Thyroid gland (tissue), 4 donors: ENCODE measurements around the gene DISC1.

ENCODE experiments used
- POLR2A ChIP-seq, 2 donors: fragments of 450-650 bp; IDR thresholded peaks; one replicate each; pipeline ENCODE4 v1.6.1; 2017; ENCODE audit warnings: antibody characterized with exemption in 2 of 2, mild to moderate bottlenecking in 2 of 2, moderate library complexity in 1 of 2
- TF ChIP-seq, protein P1 (sequence below), 6 experiments: fragments of 200-600 bp in 3 of 6; fragments of 450-650 bp in 3 of 6; sonication (generic) in 3 of 6; IDR thresholded peaks; one replicate each; pipeline ENCODE4 v1.5.1; 2016 to 2019; ENCODE audit warnings: antibody characterized with exemption in 6 of 6, mild to moderate bottlenecking in 2 of 6, inconsistent platforms in 1 of 6, moderate library complexity in 1 of 6

DNA sequence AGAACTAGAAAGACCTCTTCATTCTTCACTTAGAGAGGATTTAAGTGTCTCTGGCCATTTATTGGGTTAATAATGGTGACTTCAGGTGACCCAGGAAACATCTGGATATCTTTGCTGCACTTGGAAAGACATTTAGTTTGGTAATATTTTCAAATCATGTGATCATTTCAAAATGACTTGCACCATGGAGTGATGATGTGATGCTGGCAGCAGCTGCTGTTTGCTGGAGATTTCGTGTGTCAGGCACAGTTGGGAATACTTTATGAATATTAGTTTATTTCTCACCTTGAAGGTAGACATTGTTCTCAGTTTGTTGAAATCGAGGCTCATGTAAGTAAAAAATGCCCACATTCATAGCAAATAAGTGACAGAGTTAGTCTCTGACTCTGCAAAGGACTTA, 236.0 kb downstream of the DISC1 start:
- TF ChIP-seq, protein P1, sequence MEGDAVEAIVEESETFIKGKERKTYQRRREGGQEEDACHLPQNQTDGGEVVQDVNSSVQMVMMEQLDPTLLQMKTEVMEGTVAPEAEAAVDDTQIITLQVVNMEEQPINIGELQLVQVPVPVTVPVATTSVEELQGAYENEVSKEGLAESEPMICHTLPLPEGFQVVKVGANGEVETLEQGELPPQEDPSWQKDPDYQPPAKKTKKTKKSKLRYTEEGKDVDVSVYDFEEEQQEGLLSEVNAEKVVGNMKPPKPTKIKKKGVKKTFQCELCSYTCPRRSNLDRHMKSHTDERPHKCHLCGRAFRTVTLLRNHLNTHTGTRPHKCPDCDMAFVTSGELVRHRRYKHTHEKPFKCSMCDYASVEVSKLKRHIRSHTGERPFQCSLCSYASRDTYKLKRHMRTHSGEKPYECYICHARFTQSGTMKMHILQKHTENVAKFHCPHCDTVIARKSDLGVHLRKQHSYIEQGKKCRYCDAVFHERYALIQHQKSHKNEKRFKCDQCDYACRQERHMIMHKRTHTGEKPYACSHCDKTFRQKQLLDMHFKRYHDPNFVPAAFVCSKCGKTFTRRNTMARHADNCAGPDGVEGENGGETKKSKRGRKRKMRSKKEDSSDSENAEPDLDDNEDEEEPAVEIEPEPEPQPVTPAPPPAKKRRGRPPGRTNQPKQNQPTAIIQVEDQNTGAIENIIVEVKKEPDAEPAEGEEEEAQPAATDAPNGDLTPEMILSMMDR (IDR thresholded peaks at IDR 0.05) = no peak
- TF ChIP-seq POLR2A (IDR thresholded peaks at IDR 0.05) = no peak
